22Rv1 (cell line): ENCODE results near the gene KCNJ9.
A peak's percentile ranks its signal among the peaks of the same experiment; 100 is the strongest.

Source experiments
- H3K27ac ChIP-seq: fragments of 450-650 bp; 2 replicates; pipeline ENCODE4 v1.5.1; 2017
- CTCF ChIP-seq: fragments of 450-650 bp; IDR thresholded peaks from 2 replicates; pipeline ENCODE4 v1.5.1; 2017; ENCODE audit warnings: mild to moderate bottlenecking
- ZFX ChIP-seq: fragments of 450-650 bp; IDR thresholded peaks from 2 replicates; pipeline ENCODE4 v1.6.1; 2017; ENCODE audit warnings: antibody characterized with exemption, borderline replicate concordance

The KCNJ9 gene

GRCh38 chr1:160099716-160100375, 18.5 kb downstream of the KCNJ9 start:
- H3K27ac ChIP-seq = peak overlapping the region; percentile 44; the same call in 1 of the 2 replicates
- TF ChIP-seq CTCF = no peak
- TF ChIP-seq ZFX = no peak

DNA sequence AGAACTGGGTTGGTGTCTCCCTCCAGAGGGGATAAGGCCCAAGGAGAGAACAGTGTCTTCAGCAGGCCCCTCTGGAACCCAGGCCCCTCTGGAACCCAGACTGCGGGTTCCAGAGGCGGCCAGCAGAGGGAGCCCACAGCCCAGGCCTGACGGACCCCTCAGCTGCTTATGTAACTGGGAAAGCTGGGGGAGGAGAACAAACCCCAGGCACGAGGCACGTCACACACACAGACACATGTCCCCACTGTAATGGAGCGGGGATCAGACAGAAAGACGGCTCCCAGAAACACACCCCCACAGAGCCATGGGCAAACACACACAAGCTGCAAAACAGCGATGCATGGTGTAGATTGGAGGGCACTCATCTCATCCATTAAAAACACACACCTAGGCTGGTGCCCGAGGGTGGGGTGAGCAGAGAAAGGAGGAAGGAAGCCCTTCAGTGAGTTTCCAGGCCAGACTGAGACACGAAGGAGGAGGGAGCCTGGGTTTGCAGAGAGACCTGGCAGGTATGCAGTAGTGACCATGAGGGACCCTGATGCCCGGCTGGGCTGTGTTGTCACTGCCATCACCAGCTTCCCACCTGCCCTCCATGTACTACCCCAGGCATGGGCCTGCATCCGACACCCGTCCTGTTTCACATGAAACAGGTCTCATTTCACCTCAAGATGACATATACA, 19.8 kb downstream of the KCNJ9 start:
- TF ChIP-seq CTCF (peak; percentile 100), ZFX (no peak)
- no peak overlapping the region for H3K27ac ChIP-seq

DNA sequence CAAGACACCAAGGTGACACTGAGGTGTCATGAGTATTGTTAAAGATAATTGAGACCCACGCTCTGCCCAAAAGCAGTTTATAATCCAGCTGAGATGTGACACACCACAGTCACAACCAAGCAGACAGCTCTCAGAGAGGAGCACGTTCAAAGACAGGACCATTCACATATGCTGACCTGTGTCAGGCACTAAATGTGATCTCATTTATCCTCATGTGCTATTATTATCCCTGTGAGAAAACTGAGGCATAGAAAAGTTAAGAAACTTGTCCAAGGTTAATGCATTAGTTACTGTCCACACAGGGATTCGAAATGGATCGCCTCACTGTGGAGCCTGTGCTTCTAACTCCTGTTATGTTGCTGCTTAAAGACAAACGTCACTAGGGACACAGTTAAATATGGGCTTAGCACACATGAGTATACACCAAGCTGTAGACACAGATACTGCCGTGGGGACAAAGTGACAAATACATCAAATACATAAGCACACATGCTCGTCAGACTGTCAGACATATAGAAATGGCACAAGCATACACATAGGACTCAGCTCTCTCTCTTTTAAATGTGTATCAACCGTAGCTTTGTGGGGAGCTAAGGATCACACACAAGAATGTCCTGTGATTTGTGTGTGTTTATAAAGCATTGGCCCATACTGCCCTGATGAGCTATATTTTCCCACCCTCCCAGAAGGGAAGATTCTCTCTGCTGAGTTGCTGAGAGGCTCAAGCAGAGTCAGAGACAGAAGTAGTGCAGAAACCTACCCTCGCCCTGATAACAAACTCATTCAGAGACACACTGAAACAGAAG, 20.6 kb downstream of the KCNJ9 start:
- H3K27ac ChIP-seq = no peak overlapping the region
- TF ChIP-seq CTCF (no peak), ZFX (no peak)

- TF ChIP-seq CTCF = no peak
- no peak for TF ChIP-seq ZFX
- H3K27ac ChIP-seq = no peak overlapping the region
Measured at GRCh38 chr1:160103658-160104408, 22.5 kb downstream of the KCNJ9 start.

- TF ChIP-seq CTCF = no peak
- no peak for TF ChIP-seq ZFX
- no peak overlapping the region for H3K27ac ChIP-seq
Measured at GRCh38 chr1:160104486-160104885, 23.1 kb downstream of the KCNJ9 start.

GRCh38 chr1:160105155-160105554, 23.8 kb downstream of the KCNJ9 start:
- no peak overlapping the region for H3K27ac ChIP-seq
- no peak for TF ChIP-seq CTCF
- no peak for TF ChIP-seq ZFX
